OCI-LY3 (cell line): ENCODE measurements around the gene ABCA8.

Source experiments
- H2AFZ ChIP-seq: fragments of 200-600, 300-600 bp; shearing (Covaris generic); 2 replicates; pipeline ENCODE4 v1.6.0; 2014; ENCODE audit warnings: antibody characterized with exemption, low read depth, low read length
- H3K27ac ChIP-seq: fragments of 200-600, 300-600 bp; sonication (generic); 2 replicates; pipeline ENCODE4 v1.5.1; 2014; ENCODE audit warnings: mild to moderate bottlenecking, low read length, moderate library complexity, mixed read lengths
- H3K27me3 ChIP-seq: fragments of 200-600, 300-600 bp; sonication (generic); 2 replicates; pipeline ENCODE4 v1.6.1; 2014; ENCODE audit warnings: low read depth, low read length, mixed read lengths
- H3K36me3 ChIP-seq: fragments of 200-600, 300-600 bp; sonication (generic); replicated peaks from 2 replicates; pipeline ENCODE3; 2014; ENCODE audit warnings: low read depth, low read length, mixed read lengths
- H3K4me1 ChIP-seq: fragments of 300-600, 200-600 bp; sonication (generic); 2 replicates; pipeline ENCODE4 v1.6.1; 2014; ENCODE audit warnings: low read length, mixed read lengths
- H3K4me2 ChIP-seq: fragments of 200-600, 300-600 bp; sonication (generic); 2 replicates; pipeline ENCODE4 v1.6.1; 2014; ENCODE audit warnings: low read length, mixed read lengths
- H3K4me3 ChIP-seq: fragments of 300-600, 200-600 bp; sonication (generic); 2 replicates; pipeline ENCODE4 v1.5.1; 2014; ENCODE audit warnings: antibody characterized with exemption, mild to moderate bottlenecking, low read length, moderate library complexity
- H3K79me2 ChIP-seq: fragments of 300-600, 200-600 bp; shearing (Covaris generic); 2 replicates; pipeline ENCODE4 v1.6.1; 2014; ENCODE audit warnings: mild to moderate bottlenecking, low read length, mixed read lengths
- H3K9ac ChIP-seq: fragments of 300-600, 200-600 bp; shearing (Covaris generic); 2 replicates; pipeline ENCODE4 v1.6.0; 2014; ENCODE audit warnings: mild to moderate bottlenecking, low read length, moderate library complexity
- H3K9me3 ChIP-seq: fragments of 200-600, 300-600 bp; shearing (Covaris generic); 2 replicates; pipeline ENCODE4 v1.6.1; 2014; ENCODE audit warnings: low read length, mixed read lengths; ENCODE audit not compliant: insufficient read depth
- H4K20me1 ChIP-seq: fragments of 200-600, 300-600 bp; sonication (generic); 2 replicates; pipeline ENCODE4 v1.6.1; 2016; ENCODE audit warnings: low read length, mixed read lengths; ENCODE audit not compliant: insufficient read depth
- EZH2phosphoT487 ChIP-seq: fragments of 200-600 bp; shearing (Covaris generic); IDR thresholded peaks from 2 replicates; pipeline ENCODE4 v1.6.1; 2018; ENCODE audit warnings: antibody characterized with exemption, mixed run types, low read depth
- TF ChIP-seq, protein P1 (sequence below): fragments of 200-600, 300-600 bp; sonication (generic); IDR thresholded peaks from 2 replicates; pipeline ENCODE4 v1.5.1; 2014; ENCODE audit warnings: antibody characterized with exemption, low read length, low read depth

ABCA8 gene

DNA sequence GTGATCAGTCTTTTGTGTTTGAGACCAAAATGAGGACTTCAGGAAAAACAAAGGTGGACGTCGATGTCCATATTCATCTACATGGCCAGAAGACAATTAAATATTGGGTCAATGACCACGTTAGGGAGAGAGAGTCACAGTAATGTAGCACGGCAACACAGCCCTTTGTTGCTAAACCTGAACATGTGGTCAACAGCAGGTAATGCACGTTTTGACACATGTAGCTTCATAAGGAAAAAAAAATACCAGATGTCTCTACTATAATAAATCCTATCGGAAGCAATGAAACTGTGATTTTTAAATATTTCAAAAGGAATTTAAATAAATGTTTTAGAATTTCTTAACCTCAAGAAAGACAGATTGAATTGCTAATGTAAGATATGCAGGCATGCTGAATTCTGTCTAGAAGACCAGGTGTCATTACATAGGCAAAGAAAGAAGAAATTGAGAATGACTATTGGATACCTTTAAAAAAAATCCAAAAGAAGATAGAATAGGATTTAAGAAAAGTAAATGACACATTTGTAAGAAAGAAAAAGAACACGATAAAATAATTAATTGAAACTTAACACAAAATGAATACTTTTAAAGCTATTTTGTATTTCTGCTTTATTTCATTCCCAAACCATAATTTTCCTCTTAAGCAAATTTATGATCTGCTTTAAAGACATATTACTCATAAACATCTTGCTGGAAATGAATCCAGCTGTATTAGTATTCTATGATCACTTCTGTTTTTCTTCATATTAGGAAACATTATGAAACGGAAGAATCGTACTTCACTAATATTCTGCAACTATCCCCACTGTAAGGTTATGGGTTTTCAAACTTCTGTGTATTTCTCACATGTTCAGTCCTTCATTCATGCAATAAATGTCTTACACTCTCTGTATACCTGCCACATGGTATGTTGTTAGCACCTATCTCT lies 30.1 kb downstream of the ABCA8 start:
- no peak overlapping the region for H3K9ac ChIP-seq
- H3K4me1 ChIP-seq: peaks cover 14% of the 10 kb centered on the region
- no peak overlapping the region for H2AFZ ChIP-seq
- H4K20me1 ChIP-seq: no peaks in the 10 kb centered on the region
- no peaks in the 10 kb centered on the region for H3K27me3 ChIP-seq
- no peaks in the 10 kb centered on the region for H3K9me3 ChIP-seq
- H3K4me2 ChIP-seq: peak overlapping the region; percentile 43
- H3K4me3 ChIP-seq: no peak overlapping the region
- TF ChIP-seq, protein P1, sequence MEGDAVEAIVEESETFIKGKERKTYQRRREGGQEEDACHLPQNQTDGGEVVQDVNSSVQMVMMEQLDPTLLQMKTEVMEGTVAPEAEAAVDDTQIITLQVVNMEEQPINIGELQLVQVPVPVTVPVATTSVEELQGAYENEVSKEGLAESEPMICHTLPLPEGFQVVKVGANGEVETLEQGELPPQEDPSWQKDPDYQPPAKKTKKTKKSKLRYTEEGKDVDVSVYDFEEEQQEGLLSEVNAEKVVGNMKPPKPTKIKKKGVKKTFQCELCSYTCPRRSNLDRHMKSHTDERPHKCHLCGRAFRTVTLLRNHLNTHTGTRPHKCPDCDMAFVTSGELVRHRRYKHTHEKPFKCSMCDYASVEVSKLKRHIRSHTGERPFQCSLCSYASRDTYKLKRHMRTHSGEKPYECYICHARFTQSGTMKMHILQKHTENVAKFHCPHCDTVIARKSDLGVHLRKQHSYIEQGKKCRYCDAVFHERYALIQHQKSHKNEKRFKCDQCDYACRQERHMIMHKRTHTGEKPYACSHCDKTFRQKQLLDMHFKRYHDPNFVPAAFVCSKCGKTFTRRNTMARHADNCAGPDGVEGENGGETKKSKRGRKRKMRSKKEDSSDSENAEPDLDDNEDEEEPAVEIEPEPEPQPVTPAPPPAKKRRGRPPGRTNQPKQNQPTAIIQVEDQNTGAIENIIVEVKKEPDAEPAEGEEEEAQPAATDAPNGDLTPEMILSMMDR: no peak
- TF ChIP-seq EZH2phosphoT487: no peak
- no peaks in the 10 kb centered on the region for H3K36me3 ChIP-seq
- no peaks in the 10 kb centered on the region for H3K79me2 ChIP-seq
- no peak overlapping the region for H3K27ac ChIP-seq

DNA sequence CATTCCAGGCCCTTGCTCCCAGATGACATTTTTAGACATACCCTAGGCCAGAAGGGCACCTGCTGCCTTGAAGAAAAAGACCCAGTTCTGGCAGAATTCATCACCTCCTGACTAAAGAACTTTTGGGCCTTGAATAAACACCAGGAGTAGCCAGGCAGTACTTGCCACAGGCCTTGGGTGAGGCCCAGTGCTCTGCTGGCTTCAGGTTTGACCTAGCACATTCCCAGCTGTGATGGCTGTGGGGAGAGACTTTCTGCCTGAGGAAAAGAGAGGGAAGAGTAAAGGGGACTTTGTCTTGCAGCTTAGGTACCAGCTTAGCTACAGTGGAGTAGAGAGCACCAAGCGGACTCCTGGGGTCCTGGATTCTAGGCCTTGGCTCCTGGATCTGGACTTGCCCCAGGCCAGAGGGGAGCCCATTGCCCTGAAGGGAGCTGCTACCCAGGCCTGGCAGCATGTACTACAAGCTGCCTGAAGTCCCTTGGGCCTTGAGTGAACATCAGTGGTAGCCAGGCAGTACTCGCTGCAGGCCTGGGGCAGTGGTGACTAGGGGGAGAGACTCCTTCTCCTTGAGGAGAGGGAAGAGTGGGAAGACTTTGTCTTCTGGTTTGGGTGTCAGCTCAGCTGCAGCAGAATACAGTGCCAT lies 44.3 kb downstream of the ABCA8 start:
- no peak overlapping the region for H3K4me3 ChIP-seq
- no peak overlapping the region for H3K4me2 ChIP-seq
- TF ChIP-seq EZH2phosphoT487: no peak
- TF ChIP-seq, protein P1: no peak
- H4K20me1 ChIP-seq: no peaks in the 10 kb centered on the region
- no peaks in the 10 kb centered on the region for H3K36me3 ChIP-seq
- no peak overlapping the region for H3K27ac ChIP-seq
- no peak overlapping the region for H3K9ac ChIP-seq
- no peak overlapping the region for H2AFZ ChIP-seq
- peaks cover 24% of the 10 kb centered on the region for H3K4me1 ChIP-seq
- H3K27me3 ChIP-seq: no peaks in the 10 kb centered on the region
- no peaks in the 10 kb centered on the region for H3K79me2 ChIP-seq
- H3K9me3 ChIP-seq: no peaks in the 10 kb centered on the region

DNA sequence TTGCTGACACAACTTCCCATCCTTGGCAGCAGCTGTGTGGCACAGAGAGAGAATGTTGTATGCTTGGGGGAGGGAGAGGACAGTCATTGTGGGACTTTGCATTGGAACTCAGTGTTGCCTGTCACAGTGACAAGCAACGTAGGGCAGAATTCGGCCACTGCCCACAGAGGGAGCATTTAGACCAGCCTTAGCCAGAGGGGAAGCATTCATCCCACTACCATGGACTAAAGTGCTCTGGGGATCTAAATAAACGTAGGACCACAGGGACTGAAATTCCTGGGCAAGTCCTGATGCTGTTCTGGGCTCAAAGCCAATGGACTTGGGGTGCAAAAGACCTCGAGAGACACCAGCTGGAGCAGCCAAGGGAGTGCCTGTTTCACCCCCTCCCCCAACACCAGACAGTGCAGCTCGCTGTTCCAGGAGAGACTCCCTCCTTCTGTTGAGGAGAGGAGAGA lies 44.9 kb downstream of the ABCA8 start:
- no peak overlapping the region for H3K9ac ChIP-seq
- H2AFZ ChIP-seq: no peak overlapping the region
- no peaks in the 10 kb centered on the region for H3K27me3 ChIP-seq
- no peaks in the 10 kb centered on the region for H3K36me3 ChIP-seq
- H4K20me1 ChIP-seq: no peaks in the 10 kb centered on the region
- H3K4me3 ChIP-seq: no peak overlapping the region
- peaks cover 24% of the 10 kb centered on the region for H3K4me1 ChIP-seq
- no peaks in the 10 kb centered on the region for H3K9me3 ChIP-seq
- TF ChIP-seq EZH2phosphoT487: no peak
- TF ChIP-seq, protein P1: no peak
- H3K79me2 ChIP-seq: no peaks in the 10 kb centered on the region
- H3K4me2 ChIP-seq: no peak overlapping the region
- no peak overlapping the region for H3K27ac ChIP-seq

DNA sequence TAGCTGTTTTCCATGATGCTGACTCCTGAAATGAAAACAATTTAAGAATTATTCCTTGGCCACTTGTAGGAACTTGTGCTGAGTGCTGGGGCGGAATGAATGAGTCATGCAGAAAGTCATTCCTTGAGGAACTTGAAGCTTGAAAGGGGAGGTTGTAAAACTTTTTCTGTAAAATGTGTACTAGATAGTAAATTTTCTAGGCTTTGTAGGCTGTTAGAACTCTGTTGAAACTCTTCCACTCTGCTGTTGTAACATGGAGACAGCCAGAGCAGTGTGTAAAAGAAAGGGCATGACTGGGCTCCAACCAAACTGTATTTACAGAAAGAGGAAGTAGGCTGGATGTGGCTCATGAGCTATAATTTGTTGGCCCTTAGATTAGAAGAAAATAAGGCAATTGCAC lies 46.1 kb downstream of the ABCA8 start:
- TF ChIP-seq, protein P1: no peak
- TF ChIP-seq EZH2phosphoT487: no peak
- no peak overlapping the region for H3K9ac ChIP-seq

More for the DNA sequence above, 46.1 kb downstream of the ABCA8 start:
- no peak overlapping the region for H3K27ac ChIP-seq
- H2AFZ ChIP-seq: no peak overlapping the region
- peaks cover 24% of the 10 kb centered on the region for H3K4me1 ChIP-seq
- no peaks in the 10 kb centered on the region for H3K79me2 ChIP-seq
- H3K27me3 ChIP-seq: no peaks in the 10 kb centered on the region
- H3K9me3 ChIP-seq: no peaks in the 10 kb centered on the region
- H4K20me1 ChIP-seq: no peaks in the 10 kb centered on the region
- peak overlapping the region; percentile 19; the same call in 1 of the 2 replicates for H3K4me2 ChIP-seq
- H3K4me3 ChIP-seq: no peak overlapping the region
- H3K36me3 ChIP-seq: no peaks in the 10 kb centered on the region
